Measurements from ENCODE around the gene RIC8B.
"Not testable (repeated sequence)": the region's sequence is repeated elsewhere in the genome, so short reads cannot be mapped to it uniquely, and the experiment has no call there.

RIC8B gene

DNA sequence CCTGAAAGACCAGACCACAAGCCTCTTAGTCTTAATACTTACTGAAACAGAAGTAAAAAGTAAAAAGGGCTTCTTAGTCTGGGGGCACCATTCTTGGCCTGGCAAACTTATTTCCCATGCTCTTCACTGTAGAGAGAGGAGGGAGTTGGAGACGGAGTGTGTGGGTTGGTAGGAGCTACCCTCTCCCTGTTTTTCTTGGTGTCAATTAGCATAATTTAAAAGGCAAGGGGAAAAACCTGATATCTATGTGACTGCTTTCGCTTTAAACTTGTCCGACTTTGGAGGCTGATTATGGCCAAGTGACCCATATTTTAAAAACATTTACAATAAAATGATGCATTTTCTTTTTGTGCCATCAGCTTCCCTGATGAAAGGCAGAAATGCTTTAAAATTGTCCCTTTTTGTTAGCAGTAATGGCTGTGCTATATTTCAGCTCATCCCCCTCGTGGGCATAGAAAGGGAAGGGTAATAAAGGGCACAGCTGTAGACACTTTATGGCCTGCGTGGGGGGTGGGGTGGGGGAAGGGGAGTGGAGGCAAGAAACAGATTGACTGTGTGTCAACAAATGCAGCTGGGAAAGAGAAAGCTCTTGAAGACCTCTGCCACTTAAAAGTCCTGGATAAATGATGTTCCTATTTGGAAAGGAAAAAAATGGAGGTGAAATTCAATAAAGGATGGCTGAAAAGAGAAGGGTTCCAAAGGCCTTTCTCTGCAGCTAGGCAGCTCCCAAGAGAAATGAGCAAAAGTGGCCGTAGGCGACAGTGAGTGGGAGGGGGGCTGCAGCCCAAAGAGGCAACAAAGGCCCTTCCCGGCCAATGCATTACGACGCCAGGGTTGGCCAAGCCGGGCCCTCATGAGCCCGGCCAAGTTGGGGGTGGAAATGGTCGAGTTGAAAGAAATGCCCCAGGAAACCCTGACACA is 123.8 kb downstream of the RIC8B start:
- in situ Hi-C loops (cut with HindIII; ENCODE audit: low sequenced_read_pairs): no loop called here

DNA sequence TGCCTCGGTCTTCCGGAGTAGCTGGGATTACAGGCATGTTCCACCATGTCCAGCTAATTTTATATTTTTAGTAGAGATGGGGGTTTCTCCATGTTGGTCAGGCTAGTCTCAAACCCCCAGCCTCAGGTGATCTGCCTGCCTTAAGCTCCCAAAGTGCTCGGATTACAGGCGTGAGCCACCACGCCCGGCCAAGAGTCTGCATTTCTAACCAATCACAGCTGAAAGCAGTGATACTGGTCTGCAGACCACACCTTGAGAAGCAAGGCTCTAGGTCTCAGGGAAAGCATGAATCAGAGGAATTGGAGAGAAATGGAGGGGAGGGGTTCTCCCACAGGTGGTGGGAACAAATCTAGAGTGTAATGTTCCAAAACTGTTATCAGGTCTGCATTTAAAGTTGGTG is 126.1 kb downstream of the RIC8B start:
- in situ Hi-C loops (cut with HindIII; ENCODE audit: low sequenced_read_pairs): loop anchor here (5.0 kb wide), 1 partner anchor 518 kb away; no protein-coding TSS in a partner anchor

DNA sequence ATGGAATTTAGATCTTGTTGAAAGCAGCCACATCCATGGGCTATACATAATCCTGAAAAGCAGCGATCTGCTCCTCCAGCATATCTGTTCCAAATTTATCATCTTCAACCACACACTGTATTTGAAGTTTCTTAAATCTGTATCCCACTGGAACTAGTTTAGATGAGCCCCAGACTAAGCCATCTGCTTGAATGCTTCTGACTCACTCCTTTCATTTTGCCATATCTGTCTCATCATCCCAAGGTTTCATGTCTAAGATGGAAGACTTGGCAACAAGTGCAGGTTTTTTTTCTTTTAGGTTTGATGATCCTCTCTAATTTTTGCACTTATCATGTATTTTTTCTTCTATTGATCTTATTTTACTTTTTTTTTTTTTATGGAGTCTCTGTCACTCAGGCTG is 126.8 kb downstream of the RIC8B start:
- in situ Hi-C loops (cut with HindIII; ENCODE audit: low sequenced_read_pairs): loop anchor here (5.0 kb wide), 1 partner anchor 519 kb away; no protein-coding TSS in a partner anchor

DNA sequence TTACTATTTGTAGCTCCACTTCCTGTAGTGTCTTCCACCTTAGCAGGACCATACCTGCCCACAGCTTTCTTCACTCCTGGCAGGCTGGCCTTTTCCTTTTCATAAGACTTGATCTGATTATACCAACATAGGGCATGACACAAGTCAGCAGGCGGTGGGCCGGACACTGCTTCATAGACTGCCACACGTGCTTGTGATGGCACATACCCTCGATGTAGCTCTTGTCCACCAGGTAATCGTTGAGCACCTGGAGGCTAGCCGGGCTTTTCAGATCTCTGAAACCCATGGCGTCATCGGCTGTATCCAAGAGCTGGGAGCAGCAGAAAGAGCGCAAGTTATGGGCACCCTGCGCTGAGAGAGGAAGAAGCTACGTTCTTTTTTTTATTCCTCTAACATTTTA is 127.6 kb downstream of the RIC8B start:
- in situ Hi-C loops (cut with HindIII; ENCODE audit: low sequenced_read_pairs): loop anchor here (5.0 kb wide), 1 partner anchor 520 kb away; no protein-coding TSS in a partner anchor

DNA sequence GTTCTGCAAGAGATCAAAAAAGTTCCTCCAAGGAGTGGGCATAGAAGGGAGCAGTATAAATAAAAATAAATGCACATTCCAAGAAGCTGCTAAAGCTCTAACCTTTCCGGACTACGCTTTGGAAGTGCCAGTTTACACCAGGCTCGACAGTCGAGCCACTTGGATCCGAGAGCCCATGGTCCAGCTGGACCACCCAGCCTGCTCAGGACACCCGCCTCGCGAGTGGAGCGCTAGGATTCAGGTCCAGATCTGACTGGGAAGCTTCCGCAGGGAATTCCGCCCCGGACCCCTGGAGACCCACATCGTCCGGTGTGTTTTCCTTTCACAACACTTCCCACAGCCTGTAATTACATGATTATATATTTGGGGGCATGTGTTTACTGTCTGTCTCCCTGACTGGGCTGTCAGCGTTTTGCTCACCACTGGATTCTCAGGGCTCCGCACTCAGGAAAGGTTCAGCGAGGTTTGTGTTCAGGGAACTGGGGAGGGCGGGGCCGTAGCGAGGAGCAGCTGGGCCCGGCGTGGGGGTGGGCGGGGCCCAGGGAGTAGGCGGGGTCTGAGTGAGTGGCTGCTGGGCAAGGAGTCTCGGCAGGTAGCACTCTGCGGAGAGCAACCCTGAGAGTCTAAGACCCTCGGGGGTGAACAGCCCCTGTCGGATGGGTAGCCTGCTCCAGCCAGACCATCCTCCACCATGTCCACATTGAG is 128.9 kb downstream of the RIC8B start:
- in situ Hi-C loops (cut with HindIII; ENCODE audit: low sequenced_read_pairs): loop anchor here (5.0 kb wide), 1 partner anchor 521 kb away; no protein-coding TSS in a partner anchor

DNA sequence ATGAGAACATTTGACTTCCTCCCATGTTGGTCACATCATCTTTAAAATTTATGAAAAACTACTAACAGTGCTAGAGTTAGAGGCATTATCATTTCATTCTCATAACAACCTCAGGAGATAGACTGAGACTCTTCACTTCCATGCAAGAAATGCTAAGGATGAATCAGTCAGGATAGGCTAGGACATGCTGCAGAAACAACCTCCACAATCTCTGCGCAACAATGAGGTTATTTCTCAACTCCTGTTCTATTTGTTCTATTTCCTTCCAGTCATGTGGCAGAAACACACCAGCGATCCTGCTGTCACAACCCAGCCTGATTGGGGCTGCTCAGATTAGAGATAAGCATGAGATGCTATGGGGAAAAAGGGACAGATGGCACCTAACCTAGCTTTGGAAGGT is 132.2 kb downstream of the RIC8B start:
- in situ Hi-C loops (cut with HindIII; ENCODE audit: low sequenced_read_pairs): no loop called here

DNA sequence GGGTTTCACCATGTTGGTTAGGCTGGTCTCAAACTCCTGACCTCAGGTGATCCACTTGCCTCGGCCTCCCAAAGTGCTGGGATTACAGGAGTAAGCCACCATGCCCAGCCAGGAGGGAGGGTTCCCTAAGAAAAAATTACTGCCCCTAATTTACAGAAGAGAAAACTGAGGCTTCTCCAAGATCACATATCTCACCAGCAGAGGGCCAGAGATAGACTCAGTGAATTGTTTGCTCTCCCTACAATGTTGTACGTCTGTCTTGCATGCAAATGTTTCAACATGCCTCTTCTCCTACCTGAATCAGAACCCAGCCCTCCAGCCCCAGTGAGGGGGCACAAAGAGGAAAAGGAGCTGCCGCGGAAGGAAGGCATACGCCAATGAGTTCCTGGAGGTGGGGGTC is 132.9 kb downstream of the RIC8B start:
- in situ Hi-C loops (cut with HindIII; ENCODE audit: low sequenced_read_pairs): no loop called here

DNA sequence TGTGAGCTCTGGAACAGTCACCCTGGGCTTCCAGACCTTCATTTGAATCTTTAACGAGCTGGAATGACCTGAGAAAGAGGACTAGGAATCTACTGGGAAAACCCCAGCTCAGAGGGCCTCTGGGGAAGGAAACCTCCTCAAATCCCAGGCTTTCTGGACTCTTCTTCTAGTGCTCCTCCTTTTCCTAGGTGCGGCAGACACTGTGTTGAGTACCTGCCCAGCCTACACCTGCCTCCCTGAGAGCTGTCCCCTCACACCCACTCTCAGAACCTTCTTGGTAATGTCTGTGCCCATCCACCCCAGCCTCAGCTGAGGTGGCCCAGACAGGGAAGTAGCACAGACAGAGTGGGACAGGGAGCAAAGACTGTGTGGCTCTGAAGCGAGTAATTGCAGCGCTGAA is 133.4 kb downstream of the RIC8B start:
- in situ Hi-C loops (cut with HindIII; ENCODE audit: low sequenced_read_pairs): no loop called here

DNA sequence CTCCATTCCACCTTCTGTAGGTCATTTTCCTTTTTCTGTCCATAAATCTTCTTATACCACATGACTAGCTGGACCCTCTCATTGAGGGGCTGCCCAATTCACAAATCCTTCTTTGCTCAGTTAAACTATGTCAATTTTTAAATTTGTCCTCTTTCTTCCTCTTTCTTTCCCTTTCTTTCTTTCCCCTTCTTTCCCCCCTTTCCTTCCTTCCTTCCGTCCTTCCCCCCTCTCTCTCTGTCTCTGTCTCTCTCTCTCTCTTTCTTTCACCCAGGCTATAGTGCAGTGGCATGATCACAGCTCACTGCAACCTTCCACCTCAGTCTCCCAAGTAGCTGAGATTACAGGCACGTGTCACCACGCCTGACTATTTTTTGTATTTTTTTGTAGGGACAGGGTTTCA is 134.1 kb downstream of the RIC8B start:
- in situ Hi-C loops (cut with HindIII; ENCODE audit: low sequenced_read_pairs): no loop called here

DNA sequence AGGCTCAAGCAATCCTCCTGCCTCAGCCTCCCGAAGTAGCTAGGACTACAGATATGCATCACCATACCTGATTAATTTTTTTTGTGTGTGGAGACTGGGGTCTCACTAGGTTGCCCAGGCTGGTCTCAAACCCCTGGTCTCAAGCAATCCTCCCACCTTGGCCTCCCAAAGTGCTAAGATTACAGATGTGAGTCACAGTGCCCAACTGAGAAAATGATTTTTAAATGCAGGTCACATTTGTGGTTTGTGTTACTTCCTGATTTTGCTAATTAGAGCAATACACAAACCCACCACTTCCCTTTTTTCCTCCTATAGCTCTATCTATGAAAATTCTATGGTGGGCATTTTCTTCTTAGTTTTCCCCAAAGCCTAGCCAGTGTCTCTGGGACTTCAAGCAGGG is 135.7 kb downstream of the RIC8B start:
- in situ Hi-C loops (cut with HindIII; ENCODE audit: low sequenced_read_pairs): no loop called here

DNA sequence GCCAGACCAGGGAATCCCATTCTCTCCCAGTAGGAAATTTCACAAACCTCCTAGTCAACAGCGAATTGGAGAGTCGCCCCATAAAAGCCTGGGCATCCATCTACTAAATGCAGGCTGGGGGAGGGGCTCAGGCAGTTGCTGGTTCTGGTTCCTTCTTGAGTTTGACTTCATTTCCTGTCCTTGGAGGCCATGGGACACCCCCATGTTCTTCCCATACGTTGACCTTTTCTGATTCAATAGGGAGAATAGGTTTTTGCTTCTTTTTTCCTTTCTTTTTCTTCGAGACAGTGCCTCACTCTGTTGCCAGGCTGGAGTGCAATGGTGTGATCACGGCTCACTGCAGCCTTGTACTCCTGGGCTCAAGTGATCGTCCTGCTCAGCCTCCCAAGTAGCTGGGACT is 137.1 kb downstream of the RIC8B start:
- in situ Hi-C loops (cut with HindIII; ENCODE audit: low sequenced_read_pairs): no loop called here

DNA sequence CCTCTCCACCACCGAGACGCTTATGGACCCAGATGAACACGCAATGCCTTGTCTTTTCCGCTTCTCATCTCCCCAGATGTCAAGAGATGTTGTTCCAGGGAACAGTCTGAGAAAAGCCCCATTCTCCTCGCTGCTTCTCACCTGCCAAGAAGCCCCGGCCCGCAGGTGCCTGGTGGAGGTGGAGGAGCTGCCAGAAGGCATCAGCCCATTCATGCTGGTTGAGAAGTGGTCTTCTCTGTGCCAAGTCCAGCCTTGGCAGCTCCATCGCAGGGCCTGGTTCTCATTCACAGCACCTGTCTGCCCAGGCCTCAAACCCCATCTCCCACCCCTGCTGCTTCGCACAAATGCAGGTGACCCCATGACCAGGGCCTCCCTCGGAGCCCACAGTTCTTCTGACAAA is 139.0 kb downstream of the RIC8B start:
- in situ Hi-C loops (cut with HindIII; ENCODE audit: low sequenced_read_pairs): no loop called here

DNA sequence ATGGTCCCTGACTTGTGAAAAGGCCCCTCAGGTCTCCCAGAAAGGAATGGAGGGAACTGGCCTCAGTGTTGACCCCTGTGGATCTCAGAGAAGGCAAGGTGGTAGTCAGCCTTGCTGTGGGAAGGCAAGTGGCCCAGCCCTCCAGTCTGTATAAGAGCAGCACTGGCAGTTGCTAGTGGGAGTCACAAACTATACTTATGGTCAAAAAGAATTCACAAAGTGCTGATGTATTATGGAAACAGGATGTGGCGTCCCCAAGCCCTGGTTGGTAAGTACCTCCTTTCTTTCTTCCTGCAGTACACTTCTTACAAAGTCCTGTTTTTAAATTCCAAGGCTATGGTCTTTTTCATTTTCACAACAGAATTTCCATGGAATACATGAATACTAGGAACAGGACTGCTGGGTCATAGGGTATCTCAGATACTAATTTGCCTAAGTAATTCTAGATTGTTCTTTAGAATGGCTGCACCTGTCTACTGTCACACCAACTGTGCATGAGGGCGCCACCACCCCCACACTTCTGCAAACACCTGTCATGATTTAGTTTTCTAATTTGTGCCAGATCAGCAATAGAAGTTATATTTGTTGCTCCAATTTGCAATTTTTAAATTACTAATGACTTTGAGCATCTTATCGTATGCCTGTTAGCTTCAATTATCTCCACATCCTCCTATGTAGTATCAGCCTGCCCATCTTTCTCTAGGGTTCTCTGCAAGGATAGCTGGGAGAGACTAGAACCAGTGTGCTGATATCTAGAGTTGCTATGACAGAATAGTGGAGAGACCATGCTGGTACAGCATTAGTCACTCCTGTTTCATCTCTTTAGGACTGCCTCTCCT is 140.5 kb downstream of the RIC8B start:
- in situ Hi-C loops (cut with HindIII; ENCODE audit: low sequenced_read_pairs): no loop called here

DNA sequence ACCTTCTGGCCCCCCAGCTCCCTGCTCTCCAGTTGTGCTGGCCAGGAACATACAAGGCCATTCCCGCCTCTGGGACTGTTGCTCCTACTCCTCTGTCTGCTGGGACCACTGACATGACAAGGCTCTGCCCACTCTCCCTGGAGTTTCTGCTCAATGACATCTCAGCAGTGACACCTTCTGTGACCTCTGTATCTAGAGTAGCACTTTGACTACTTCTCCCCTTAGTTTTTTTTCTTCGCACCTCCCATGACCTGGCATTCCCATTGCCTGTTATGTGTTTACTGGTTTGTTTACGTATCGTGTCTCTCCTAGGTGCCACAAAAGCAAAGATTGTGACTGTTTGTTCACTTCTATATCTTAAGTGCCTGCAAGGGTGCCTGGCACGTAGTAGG is 141.1 kb downstream of the RIC8B start:
- in situ Hi-C loops (cut with HindIII; ENCODE audit: low sequenced_read_pairs): no loop called here

DNA sequence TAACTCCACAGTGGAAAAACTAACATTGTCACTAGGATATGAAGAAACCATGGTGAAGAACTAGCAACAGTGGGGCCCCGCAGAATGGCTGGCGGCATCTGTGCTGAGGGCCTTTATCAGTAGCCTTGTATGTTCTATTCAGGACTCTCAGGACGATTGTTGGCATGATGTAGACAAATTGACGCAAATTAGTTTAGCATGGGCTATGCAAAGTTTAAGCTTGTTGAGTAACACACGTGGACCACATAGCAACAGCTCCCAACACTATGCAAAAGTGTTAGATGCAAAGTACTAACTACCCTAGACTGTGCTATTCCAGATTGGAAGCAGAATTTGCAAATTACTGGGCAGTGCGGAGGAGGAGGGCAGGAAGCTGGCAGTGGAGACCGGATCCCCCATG is 143.0 kb downstream of the RIC8B start:
- in situ Hi-C loops (cut with HindIII; ENCODE audit: low sequenced_read_pairs): no loop called here

DNA sequence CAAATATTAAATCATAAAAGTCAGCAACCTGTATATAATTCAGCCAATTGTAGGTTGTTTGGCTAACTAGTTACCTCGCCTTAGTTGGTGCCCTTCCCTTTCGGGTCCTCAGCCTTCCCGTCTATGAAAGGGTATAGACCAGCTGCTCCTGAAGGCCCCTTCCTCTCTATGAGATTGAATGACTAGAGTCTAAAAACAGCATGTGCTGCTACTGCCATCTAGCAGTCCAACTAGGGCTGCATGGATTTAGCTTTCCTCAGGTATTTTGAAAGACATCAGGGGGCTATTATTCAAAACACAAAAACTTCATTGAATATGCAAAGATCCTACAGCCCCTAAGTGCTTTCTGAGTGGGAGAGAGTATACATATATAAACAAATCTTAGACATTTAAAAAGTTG is 144.3 kb downstream of the RIC8B start:
- in situ Hi-C loops (cut with HindIII; ENCODE audit: low sequenced_read_pairs): no loop called here

DNA sequence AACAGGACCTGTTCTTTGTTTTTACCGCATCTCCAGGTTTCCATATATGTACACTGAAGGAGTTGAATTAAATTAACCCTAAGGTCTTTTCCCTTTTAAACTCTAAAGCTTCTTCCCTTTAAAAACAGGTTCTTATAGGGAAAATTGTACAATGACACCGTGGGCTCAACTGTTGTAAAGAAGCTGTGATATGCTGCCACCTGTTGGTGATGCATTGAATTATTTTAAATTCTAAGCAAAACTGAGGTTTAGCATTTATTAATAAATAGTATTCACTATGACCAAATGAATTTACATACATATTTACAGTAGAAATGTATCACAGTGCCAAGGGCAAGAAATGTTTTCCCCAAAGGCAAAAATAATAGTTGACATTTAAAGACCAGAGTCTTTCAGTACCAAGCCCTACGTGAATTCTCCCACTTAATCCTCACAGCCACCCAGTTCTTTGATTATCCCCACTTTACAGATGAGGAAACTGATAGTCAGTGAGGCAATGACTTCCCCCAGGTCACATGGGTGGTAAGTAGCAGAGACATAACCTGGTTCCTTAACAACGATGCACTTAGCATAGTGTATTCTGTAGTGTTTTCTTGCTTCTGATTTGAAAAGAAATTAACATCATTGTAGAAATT is 145.5 kb downstream of the RIC8B start:
- in situ Hi-C loops (cut with HindIII; ENCODE audit: low sequenced_read_pairs): no loop called here

DNA sequence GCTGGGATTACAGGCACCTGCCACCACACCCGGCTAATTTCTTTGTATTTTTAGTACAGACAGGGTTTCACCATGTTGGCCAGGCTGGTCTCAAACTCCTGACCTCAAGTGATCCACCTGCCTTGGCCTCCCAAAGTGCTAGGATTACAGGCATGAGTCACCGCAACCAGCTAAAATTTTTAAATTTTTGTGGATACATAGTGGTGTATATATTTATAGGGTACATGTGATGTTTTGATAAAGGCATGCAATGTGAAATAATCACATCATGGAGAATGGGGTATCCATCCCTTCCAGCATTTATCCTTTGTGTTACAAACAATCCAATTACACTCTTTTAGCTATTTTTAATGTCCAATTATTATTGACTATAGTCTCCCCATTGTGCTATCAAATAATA is 147.5 kb downstream of the RIC8B start:
- in situ Hi-C loops (cut with HindIII; ENCODE audit: low sequenced_read_pairs): not testable (repeated sequence)

DNA sequence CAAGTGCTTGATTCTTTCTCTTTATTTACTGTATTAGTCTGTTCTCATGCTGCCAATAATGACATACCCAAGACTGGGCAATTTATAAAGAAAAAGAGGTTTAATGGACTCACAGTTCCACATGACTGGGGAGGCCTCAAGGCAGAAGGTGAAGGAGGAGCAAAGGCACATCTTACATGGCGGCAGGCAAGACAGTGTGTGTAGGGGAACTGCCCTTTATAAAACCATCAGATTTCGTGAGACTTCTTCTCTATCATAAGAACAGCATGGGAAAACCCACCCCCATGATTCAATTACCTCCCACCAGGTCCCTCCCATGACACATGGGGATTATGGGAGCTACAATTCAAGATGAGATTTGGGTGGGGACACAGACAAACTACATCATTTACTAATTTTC is 149.1 kb downstream of the RIC8B start:
- in situ Hi-C loops (cut with HindIII; ENCODE audit: low sequenced_read_pairs): not testable (repeated sequence)

DNA sequence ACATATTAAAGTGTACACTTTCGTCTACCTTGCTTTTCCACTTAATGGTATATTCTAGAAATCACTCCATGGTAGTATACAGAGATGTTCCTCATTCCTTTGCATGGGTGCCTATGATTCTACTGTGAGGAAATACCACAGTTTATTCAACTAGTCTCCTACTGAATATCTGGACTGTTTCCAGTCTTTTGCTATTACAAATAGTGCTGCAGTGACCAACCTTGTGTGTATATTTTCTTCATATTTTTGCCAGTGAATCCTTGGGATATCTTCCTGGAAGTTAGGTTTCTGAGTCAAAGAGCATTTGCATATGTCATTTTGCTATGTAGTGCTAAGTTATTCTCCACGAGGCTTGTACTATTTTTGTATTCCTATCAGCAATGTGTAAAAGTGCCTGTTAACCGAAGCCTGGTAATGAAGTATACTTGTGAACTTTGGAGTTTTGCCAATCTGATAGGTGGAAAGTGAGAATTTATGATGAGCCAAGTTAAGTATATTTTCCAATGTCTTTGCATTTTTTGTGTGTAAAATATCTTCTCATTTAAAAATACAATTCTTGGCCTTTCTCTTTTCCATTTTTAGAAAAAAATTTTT is 149.9 kb downstream of the RIC8B start:
- in situ Hi-C loops (cut with HindIII; ENCODE audit: low sequenced_read_pairs): no loop called here

Data from DLD1 (cell line).